ENCODE measurements around the gene MT3.
"Not testable (repeated sequence)": the region's sequence is repeated elsewhere in the genome, so short reads cannot be mapped to it uniquely, and the experiment has no call there.

The MT3 gene

DNA sequence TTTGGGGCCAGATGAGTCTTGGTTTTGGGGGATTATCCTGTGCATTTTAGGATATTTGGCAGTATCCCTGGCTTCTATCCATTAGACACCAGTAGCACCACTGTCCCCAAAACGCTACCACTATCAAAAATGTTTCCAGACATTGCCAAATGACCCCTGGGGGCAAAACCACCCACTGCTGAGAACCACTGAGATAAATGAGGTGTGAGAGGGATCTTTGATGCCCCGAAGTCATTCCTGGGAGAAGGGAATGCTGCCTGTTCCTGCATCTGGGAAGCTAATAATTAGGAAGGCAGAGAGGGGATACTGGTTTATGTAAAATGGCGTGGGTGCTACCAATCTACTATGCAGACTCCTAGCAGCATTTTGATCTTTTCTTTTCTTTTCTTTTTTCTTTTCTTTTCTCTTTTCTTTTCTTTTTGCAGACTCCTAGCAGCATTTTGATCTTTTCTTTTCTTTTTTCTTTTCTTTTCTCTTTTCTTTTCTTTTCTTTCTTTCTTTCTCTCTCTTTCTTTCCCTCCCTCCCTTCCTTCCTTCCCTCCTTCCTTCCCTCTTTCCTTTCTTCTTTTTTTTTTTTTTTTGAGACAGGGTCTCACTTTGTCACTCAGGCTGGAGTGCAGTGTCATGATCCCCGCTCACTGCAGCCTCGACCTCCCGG lies 8.8 kb upstream of the MT3 start:
- DNase-seq (ENCODE audit: low read depth) = no peak

DNA sequence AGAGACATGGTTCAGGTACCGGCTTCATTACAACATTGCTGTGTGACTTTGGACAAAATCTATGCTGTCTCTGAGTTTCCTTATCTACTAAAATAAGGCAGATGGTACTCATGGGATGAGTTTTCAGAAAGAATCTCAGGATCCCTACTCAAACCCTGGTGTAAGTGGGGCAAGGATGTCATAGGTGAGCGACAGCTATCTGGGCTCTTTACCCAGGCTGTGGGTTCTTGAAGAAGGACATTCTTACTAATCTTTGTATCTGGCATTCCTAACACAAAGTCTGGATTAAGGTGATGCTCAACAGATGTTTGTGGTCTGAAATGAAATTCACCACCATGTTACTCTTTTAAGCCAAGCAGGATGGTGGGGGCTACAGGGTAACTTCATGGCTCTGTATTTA lies 6.4 kb upstream of the MT3 start:
- DNase-seq (ENCODE audit: low read depth) = not testable (repeated sequence)

DNA sequence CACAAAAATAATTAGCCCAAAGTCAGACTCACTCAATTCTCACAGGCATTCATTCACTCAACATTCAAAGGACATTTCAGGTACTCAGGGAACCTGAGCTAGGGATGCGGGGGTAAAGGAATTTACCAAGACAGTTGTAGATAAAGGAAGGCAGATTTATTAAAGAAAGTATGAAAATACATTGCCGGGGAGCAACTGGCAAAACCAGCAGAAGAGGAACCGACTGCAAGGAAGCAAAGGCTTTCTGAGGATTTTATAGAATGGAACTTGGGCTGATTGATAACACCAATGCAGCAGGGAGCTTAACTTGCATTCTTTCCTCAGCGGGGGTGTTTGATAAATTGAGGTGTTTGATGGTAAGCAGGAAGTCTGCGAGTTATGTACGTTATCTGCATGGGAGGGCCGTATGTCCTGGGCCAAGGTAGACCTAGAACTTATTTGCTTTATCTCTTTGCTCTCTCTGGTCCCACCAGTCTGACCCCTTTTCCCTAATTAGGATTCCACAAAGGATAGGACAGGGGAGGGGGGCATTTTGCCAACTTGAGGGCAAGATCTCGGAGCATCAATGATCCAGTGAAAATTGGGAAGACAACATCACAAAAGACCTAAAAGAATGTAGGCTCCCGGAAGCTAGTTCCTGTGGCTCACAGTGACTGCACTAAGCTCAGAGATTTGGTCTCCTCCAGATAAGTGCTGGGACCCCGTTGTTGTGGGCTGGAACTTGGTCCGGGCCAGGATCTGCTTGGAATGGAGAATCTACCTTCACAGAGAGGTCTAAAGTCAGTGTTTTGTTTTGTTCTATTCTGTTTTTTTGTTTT lies 5.8 kb upstream of the MT3 start:
- no peak for DNase-seq (ENCODE audit: low read depth)

DNA sequence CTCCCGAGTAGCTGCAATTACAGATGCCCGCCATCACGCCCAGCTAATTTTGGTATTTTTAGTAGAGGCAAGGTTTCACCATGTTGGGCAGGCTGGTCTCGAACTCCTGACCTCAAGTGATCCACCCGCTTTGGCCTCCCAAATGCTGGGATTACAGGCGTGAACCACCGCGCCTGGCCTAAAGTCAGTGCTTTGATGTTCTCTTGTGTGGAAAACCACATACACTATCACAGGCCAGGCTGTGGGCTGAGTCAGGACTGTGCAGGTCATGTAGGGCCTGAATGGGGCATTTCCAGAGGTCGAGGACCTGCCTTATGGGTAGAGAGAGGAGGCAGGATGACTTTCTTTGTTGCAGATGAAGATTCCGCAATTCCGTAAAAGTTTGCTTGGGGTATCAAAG lies 5.1 kb upstream of the MT3 start:
- no peak for DNase-seq (ENCODE audit: low read depth)

DNA sequence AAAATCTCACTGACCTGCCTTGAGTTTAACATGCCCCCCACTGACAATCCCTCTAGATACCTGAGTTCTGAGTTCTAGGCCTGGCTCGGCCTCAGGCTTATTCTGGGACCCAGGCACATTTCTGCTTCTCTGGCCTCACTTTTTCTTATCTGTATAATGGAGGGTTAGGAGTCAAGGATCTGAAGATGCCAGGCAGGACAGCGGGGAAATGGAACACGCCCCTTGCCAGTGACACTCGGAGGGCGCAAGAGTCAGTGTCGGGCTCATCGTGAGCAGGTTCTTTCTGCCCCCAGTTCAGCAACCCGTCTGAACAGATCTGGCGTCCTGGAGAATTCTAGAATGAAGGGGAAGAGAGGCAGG lies 567 bp upstream of the MT3 start:
- DNase-seq (ENCODE audit: low read depth) = no peak

DNA sequence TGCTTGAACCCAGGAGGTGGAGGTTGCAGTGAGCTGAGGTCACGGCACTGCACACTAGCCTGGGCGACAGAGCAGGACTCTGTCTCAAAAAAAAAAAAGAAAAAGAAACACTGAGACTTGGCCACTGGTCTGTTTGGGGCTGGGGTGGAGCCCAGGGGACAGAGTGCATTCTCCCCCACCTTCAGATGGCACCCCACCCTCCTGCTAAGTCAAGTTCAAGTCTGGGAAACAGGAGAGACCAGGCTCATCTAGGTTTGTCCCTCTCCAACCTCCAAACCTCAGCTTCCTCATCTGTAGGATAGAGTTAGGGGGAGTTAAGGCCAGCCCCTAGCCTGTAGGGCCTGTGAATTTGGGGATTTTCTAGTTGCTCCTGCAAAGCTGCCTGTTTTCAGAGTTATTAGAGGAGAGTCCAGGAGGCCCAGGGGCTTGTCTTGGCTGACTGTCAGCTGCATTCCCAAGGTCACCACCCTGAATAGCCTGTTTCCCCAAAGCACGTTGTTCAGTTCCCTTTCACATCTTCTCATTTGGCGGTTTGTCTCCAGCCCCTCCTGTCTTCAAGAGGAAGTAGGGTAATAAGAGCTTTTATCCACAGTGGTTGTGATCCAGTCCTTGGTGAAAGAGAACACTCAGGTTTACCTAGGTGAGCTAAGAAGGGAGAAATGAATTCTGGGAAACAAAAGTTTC lies 2.2 kb downstream of the MT3 start:
- no peak for DNase-seq (ENCODE audit: low read depth)

DNA sequence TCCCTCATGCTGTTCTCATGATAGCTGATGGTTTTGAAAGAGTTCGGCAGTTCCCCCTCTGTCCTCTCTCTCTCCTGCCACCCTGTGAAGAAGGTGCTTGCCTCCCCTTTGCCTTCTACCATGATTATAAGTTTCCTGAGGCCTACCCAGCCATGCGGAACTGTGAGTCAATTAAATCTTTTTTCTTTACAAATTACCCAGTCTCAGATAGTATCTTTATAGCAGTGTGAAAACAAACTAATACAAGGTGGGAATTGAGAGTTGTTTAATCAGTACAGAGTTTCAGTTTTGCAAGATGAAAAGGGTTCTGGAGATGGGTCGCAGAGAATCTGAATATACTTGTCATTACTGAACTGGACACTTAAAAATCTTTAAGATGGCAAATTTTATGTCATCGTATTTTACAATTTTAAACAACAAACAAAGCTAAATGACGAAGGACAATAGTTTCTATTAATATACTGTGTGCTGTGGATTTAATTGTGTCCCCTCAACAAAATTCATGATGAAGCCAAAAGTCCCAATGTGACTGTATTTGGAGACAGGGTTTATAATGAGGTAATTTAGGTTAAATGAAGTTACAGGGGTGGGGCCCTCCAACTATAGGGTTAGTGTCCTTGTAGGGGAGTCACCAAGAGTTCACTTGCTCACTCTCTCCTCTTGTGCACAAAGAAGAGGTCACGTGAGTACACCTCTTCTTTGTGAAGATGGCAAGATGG lies 4.4 kb downstream of the MT3 start:
- DNase-seq (ENCODE audit: low read depth) = no peak

DNA sequence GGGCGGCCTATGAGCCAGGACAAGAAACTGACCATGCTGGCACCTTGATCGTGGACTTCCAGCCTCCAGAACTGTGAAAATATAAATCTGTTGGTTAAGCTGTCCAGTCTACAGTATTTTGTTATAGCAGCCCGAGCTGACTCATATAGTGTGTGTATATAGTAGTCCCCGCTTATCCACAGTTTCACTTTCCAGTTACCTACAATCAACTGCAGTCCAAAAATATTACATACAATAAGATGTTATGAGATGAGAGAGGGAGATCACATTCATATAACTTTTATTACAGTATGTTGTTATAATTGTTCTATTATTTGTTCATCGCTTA lies 4.9 kb downstream of the MT3 start:
- no peak for DNase-seq (ENCODE audit: low read depth)

DNA sequence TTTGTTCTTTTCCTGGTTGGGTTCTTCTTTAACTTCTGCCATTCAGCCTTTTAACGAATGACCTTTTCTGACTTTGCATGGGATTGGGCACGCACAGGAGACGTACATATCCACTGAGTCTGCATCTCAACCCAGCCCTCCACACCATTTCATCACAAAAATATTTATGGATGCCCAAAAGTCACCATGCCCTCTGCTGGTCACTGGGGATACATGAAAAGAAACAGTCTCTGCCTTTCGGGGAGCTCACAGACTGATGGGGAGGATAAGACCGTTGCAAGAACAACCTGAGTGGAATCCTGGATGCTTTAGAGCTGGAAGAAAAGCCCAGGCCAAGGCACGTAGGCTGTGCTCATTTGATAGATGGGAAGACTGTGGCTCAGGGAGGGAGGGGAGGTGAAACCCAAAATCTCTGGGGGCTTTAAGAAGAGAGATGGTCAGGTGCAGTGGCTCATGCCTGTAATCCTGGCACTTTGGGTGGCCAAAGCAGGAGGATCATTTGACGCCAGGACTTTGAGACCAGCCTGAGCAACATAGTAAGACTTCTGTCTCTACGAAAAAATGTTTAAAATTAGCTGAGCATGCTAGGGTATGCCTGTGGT lies 11.2 kb downstream of the MT3 start:
- no peak for DNase-seq (ENCODE audit: low read depth)

DNA sequence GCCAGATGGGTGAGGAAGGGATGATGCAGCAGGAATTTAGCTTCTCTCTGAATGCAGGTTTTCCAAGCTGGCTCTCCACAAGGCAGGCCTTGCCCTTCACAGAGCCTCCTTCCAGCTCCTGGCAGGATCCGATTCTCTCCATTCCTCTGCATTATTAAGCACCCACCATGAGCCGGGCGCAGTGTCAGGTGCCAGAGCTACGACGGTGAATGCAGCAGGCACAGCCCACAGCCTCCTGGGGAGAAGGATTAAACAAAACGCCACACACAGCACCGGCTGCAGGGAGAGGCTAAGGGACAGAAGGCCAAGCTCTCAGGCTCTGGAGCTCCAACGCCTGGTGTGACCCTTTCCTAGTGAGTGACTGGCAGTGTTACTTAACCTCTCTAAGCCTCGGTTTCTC lies 12.0 kb downstream of the MT3 start:
- DNase-seq (ENCODE audit: low read depth) = no peak

DNA sequence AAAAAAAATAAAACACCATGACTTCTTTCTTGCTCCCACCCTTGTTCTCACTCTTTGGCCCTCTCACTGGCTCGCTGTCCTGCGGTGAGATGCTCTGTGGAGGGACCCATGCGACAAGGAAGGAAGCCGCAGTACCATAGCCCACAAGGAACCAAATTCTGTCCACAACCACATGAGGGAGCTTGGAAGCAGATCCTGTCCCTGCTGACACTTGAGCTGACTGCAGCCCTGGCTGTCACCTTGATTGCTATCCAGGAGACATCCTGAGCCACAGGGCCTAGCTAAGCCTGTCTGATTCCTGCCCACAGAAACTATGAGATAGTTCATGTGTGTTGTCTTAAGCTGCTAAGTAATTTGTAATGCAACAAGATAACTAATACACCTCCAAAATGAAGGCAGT lies 14.3 kb downstream of the MT3 start:
- no peak for DNase-seq (ENCODE audit: low read depth)

DNA sequence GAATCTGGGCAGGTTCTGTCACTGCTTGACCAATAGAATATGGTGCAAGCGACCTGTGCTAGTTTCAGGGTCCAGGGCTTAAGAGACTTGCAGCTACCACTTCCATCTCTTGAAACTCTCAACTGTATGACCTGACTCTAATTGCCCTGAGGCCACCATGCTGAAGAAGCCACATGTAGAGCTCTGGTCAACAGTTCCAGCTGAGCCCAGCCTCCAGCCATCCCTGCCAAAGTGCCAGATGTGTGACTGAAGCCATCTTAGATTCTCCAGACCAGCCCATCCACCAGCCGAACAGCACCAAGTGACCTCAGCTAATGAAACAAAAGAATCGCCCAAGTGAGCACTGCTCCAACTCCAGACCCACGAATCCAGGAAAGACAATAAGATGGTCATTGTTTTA lies 15.6 kb downstream of the MT3 start:
- no peak for DNase-seq (ENCODE audit: low read depth)

DNA sequence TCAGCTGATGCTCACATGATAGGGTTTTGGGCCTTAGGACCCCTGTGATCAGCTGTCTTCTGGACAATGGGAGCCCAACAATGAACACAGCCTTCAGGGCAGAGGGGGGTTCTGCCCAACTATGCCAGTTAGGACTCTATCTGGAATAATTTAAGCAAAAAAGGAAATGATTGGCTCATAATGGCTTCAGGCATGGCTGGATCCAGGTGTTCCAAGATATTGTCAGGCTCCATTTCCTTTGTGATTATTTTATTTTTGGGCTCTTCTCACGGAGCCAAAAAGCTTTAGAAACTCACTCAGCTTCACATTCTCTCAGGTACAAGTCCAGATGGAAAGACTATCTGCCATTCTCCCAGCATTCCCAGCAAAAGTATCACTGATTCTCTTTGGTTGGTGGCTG lies 16.1 kb downstream of the MT3 start:
- no peak for DNase-seq (ENCODE audit: low read depth)

DNA sequence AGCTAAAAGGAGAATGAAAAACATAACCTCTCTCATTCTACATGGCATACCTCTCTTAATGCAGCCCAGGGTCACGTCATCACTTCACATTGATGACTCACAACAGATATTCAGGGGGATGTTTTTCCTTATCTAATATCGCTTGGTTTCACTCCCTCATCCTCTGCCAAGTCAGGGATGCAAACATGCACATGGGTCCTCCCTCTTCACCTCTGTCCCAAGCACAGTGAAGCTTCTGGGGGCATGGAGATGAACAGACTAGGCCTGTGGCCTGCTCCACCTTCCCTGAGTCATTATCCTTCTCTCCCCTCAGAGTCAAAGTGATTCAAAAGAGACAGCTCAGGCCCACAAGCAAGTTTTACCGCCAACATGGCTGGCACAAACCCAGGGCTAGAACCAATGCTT lies 16.7 kb downstream of the MT3 start:
- DNase-seq (ENCODE audit: low read depth) = no peak

DNA sequence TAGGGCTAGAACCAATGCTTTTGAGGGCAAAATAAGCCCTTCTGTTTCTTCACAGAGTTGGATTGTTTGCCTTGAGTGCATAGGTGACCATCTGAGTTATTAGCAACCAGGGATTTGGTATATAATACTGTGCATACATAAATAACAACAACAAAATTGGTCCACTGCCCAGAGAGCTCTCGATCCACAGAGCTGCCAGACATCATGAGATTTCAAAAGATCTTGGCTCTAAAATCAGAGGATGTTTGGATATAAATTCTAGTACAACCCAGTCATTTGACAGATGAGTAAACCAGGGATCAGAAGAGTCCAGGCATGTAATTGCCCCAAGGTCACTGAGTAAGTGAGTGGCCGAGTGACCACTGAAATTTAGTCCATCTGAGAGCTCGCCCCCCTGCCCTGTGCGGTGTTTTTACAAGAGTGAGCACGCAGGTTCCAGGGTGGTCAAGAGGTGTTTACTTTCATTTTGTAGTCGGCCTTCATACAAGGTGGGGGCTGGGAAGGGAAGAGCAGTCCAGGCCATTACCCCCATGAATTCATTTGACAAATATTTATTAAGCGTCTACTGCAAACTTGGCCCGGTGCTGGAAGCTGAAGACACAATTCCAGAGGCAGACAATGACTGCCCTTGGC lies 17.3 kb downstream of the MT3 start:
- DNase-seq (ENCODE audit: low read depth) = no peak

DNA sequence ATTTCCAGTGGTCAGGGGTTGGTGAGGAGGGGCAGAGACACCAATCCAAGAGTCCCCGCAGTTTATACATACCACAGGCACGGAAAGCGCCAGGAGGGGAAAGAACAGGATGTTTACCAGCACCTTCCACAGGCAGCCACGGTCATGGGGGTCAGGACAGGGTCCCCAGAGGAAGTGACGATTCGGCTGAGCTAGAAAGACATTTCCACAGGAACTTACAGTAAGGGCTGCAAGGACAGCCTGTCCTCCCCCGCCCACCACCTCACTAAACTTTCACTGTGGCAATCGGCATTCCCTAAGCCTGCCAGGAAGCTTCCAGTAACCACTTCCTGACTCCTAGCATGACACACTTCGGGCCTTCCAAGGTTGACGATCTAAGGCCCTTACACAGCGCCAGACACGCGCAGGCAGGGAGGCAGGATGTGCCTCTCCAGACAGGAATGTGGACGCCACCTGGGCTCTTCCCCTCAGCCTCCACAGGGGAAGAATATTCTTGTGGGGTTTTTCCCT lies 17.8 kb downstream of the MT3 start:
- DNase-seq (ENCODE audit: low read depth) = no peak

DNA sequence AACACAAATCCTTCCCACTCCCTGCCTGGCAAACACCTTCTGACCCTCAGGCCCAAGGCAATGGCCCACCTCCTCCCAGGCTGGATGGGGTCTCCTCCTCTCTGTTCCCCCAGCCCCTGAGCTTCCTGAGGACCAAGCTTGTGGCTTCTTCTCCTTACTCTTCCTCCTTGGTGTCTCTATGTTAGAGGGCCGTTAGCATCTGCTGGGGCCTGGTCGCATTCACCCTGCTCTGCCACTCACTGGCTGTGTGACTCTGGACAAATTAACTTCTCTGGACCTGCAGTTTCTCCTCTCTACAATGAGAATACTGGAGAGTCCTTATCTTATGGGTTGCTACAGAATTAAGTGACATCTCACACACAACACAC lies 18.3 kb downstream of the MT3 start:
- DNase-seq (ENCODE audit: low read depth) = no peak

DNA sequence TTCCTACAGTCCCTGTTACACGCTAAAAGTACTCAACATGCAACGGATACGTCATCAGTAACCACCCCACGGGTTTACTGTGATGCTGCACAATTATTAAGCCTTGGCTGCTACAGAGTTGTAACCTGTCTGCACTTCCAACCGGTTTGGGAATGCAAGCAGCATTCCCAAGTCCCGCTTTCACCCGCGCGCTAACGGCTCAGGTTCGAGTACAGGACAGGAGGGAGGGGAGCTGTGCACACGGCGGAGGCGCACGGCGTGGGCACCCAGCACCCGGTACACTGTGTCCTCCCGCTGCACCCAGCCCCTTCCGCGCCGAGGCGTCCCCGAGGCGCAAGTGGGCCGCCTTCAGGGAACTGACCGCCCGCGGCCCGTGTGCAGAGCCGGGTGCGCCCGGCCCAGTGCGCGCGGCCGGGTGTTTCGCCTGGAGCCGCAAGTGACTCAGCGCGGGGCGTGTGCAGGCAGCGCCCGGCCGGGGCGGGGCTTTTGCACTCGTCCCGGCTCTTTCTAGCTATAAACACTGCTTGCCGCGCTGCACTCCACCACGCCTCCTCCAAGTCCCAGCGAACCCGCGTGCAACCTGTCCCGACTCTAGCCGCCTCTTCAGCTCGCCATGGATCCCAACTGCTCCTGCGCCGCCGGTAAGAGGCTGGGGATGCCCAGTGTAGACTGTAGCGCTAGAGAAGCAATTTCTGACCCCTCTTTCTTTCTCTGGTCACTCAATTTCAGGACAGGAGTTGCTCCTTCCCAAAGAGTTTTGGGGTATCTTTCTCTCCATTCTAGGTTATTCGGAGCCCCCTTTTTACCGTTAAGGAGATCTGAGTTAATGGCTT lies 18.9 kb downstream of the MT3 start, which contains the start of gene MT2A:
TSS of gene MT2A (plus strand) at position 542 of the 833 bp plus-strand sequence. CDS start at position 614, 72 bp downstream.
- DNase-seq (ENCODE audit: low read depth) = peak; percentile 75

DNA sequence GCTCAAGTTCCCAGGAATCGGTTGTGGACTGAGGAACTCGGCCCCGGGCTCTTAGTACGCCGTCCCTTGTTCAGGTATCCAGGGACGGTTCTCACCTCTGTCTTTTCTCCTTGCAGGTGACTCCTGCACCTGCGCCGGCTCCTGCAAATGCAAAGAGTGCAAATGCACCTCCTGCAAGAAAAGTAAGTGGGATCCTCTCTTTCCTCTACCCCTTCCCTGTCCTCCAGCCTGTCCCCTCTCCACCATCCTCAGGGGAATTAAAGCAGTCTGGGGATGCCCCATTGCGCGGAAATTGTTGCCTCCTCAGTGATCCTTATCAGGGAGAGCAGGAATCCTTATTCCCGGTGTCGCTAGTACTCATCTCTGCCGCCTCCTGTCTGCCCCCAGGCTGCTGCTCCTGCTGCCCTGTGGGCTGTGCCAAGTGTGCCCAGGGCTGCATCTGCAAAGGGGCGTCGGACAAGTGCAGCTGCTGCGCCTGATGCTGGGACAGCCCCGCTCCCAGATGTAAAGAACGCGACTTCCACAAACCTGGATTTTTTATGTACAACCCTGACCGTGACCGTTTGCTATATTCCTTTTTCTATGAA lies 19.6 kb downstream of the MT3 start:
- no peak for DNase-seq (ENCODE audit: low read depth)

DNA sequence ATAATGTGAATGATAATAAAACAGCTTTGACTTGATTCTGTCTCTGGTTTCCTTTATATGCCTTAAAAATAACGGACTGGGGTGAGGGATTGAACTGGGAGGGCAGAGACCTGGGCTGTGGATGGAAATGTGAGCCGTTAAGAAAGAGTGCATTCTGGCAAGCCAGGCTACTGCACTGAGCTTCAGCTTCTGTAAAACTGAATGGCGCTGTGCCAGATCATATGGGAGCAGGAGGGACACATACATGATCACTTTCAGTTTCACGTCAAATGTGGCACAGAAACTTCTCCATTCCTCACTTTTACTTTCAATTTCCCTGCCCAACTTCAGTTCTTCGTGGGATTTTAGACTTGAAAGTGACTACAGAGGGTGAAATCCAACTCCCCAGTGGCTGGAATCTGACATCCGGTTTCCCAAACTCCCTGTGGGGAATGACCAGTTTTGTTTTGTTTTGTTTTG lies 20.2 kb downstream of the MT3 start:
- DNase-seq (ENCODE audit: low read depth) = peak; percentile 52
